ENCODE results near the gene DOCK7. TPM values are rescaled to one million over a fixed set of nuclear protein-coding genes. Genes with fewer than 3 reads are reported as not detected.
"Not testable (repeated sequence)": the region's sequence is repeated elsewhere in the genome, so short reads cannot be mapped to it uniquely, and the experiment has no call there.

The DOCK7 gene
- polyA plus RNA-seq (ENCODE audit: insufficient read length) = 33.4 TPM

DNA sequence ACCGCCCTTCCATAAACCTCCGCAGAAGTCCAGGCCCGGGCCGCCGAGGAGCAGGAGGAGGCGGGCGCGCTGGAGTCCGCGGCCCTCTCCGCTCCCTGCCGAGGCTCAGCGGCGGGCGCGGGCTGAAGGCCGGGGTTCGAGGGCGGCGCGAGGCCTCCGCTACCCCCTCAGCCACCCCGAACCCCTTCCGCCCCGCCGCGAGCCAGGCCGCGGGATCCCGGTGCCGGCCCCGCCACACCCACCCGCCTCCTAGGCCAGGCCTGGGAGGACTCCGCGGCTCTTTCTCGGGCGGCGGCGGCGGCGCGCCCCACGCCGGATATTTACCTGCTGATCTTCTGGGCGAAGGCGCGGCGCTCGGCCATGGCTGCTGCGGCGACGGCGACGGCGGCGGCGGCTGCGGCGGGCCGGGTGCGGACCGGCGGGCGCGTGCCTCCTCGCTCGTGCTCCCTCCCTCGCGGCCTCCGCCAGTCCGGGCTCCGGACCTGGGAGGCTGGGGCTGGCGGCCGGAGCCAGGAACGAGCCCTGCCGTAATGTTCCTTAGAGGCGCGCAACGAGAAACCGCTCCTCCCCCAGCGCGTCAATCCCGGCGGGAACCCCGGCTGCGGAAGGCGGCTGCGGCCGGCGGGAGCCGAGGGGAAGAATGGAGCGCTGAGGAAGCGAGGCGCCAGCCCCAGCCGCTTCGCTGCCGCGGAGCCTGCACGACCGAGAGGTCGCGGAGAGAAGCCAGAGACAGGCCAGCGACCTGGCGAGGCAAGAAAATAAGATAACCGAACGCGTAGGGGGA lies at the start of gene DOCK7:
TSS of gene DOCK7 (minus strand) at position 484 of the 784 bp plus-strand sequence. CDS start at position 362, 122 bp downstream.
- DNase-seq (ENCODE audit: low read depth) = peak; percentile 52

DNA sequence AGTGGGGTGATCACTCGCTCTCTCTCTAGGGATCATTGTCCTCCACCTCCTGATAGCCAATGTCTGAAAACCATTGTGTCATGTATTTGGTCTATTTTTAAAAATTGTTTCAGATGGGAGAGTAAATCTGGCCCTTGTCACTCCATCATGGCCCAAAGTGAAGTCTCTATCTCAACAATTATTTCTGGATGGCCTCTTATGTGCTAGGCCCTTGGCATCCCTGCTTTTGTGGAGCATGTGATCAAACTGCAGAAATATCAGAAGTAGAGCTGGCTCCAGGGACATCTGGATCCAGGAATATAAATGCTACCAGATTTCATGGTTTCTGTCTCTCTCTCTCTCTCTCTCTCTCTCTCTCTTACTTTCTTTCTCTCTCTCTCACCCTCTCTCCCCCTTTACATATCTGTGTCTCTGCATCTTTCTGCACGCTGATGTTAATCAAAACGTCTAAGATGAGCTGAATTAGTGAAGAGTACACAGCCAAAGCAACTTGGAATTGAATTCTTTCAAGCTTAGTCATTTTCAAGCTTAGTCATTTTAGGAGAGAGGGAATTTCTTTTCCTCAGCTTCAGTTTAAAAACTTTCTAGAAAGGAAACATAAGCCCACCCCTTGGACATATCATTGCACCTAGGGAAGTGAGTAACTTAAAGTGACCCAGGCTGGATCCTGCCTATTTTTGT lies 47.4 kb upstream of the DOCK7 start:
- DNase-seq (ENCODE audit: low read depth) = no peak

GRCh38 chr1:62732331-62732730 lies 44.1 kb upstream of the DOCK7 start:
- DNase-seq (ENCODE audit: low read depth) = peak; percentile 49

GRCh38 chr1:62728963-62729362 lies 40.8 kb upstream of the DOCK7 start:
- DNase-seq (ENCODE audit: low read depth) = no peak

DNA sequence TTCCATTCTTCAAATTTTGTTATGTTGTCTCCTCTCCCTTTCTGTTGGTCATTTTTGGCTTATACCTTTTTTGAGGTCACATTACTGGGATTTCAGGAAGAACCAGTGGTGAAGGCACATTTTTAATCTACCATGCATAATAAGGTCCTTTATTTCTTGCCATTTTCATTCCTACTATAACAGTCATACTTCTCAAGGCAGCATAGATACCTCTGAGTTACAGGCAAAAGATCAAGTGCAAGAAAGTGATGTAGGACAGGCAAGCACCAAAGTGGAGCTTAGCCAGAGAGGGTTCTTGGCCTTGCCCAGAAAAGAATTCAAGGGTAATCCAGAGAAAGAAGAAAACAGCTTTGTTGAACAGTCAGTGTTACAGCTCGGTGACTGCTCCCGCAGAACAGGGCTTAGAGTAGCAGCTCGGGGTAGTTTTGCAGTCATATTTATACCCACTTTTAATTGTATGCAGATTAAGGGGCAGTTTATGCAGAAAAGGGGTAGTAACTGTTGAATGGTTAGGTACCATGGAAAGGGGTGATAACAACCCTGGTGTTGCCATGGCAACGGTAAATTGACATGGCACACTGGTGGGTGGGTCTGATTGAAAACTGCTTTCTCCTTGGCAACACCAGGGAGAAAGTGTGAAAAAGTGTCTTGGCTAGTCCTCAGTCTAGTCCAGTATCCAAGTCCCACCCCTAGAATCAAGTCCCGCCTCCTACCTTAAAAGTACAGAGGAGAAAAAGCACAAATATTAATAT lies 39.6 kb upstream of the DOCK7 start:
- no peak for DNase-seq (ENCODE audit: low read depth)

GRCh38 chr1:62726011-62726442 lies 37.8 kb upstream of the DOCK7 start:
- DNase-seq (ENCODE audit: low read depth) = no peak

GRCh38 chr1:62725255-62725654 lies 37.1 kb upstream of the DOCK7 start:
- no peak for DNase-seq (ENCODE audit: low read depth)

DNA sequence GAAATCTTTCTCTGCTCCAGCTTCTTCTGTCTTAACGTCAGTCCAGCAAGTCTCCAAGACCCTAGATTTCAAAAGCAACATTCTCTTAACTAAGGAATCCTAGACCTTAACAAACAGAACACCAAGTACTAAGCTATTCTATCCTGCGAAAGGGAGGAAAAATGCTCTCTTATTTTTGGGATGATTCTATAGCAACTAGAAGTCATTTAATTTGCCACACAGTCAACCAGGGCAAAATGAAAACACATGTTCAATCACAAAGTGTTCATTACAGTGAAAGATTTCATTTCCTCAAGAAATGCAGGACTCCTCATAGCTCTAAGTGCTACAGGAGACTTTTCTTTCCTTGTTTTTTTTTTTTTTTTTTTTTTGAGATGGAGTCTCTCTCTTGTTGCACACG lies 36.2 kb upstream of the DOCK7 start:
- no peak for DNase-seq (ENCODE audit: low read depth)

DNA sequence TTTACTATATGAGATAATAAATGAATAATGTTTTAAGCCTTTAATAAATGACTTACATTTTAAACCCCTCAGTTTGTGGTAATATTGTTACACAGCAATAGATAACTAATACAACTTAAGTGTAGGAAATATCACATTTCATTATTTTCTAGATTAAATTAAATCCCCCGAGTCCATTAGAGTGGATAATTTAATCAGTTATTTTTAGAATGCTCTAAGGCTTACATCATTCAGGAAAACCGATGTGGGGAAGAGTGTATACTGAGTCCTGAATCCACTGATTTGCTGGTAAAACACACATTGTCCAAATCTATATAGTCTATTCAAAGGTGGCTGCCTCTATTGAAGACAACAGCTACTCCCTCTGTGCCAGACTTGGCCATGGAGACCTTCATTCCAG lies 35.7 kb upstream of the DOCK7 start:
- no peak for DNase-seq (ENCODE audit: low read depth)

DNA sequence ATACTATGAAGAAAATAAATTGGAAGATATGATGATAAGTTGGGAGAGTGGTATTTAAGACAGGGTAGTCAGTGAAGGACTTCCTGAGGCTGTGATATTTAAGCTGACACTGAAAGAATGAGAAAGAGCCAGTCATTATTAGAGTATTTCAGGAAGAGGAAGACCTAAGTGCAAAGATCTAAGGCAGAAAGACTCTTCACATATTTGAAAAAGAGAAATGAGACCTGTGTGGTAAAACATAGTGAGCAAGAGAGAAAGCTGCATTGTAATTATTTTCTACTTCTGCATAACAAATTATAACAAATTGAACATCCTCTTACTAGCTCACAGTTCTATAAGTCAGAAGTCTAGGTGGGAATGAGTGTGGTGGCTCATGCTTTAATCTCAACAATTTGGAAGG lies 34.6 kb upstream of the DOCK7 start:
- DNase-seq (ENCODE audit: low read depth) = no peak

- no peak for DNase-seq (ENCODE audit: low read depth)
Observed at GRCh38 chr1:62720946-62721554, 32.9 kb upstream of the DOCK7 start.

- DNase-seq (ENCODE audit: low read depth) = not testable (repeated sequence)
Observed at GRCh38 chr1:62718400-62718799, 30.2 kb upstream of the DOCK7 start.

DNA sequence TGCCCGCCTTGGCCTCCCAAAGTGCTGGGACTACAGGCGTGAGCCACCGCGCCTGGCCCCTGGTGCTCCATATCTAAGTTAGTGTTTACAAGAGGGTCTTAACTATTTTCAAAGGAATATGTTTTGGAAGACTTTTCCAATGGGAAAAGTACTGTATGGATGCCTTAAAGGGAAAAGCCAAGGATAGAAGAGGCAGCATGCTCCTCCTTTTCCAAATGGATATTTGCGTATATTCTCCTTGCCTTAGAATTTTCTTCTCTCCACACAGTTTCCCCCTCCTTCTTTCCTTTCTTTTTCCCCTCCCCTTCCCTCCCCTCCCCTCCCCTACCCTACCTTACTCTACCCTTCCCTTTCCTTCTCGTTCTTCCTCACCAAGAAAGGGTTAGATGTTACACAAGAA lies 29.3 kb upstream of the DOCK7 start:
- no peak for DNase-seq (ENCODE audit: low read depth)

DNA sequence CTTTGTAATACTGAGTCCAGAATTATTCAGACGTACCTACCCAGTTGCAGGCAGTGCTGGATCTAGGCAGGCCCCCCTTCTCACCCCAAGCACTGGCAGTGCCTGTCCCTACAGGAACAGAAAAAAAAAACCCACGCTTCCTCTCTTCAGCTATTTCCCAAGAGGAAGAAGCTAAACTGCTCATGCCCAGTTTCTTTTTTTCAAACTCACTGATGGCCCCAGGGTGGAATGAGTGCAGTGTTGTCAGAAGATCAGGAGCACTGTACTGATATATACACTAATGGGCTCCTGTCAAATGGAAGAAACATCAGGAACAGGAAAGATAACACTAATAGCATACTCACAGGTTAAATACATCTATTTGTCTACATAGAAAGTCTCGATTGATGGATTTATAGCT lies 28.2 kb upstream of the DOCK7 start:
- no peak for DNase-seq (ENCODE audit: low read depth)

DNA sequence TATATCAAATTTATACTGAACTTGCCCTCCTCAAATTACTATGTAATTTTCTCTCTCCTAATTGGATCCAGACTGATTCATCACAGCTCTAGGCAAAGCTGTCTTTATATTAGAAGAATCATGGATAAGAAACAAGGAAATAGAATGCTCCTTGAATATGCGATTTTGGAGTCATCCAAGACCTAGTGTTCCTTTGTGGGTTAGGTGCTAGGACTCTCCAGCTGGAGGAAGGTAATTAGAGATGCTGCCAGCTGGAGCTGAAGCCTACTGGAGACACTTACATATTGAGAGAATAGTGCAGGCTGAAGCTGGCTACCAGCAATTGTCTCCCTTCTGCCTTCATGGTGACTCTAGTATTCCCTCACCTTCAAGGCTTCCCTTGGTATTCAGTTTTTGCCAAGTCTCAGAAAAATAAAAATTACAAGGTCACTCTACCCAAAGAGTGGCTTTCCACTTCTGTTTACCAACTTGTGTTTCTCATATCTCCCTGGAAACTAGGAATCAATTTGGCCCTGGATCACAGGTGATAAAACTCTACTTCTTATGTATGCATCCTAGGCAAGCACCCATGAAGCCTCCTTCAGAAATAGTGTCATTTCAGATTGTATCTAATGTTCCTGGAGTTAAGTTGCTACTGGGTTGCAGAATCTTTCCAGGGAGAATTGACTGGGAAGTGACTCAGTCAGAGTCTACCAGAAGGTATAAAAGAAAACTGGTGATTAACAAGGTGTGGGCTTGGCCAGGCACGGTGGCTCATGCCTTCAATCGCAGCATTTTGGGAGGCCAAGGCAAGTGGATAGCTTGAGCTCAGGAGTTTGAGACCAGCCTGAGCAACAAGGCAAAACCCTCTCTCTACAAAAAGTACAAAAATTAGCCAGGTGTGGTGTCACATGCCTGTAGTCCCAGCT lies 24.4 kb upstream of the DOCK7 start:
- DNase-seq (ENCODE audit: low read depth) = no peak

GRCh38 chr1:62707744-62708120 lies 19.5 kb upstream of the DOCK7 start:
- DNase-seq (ENCODE audit: low read depth) = no peak

DNA sequence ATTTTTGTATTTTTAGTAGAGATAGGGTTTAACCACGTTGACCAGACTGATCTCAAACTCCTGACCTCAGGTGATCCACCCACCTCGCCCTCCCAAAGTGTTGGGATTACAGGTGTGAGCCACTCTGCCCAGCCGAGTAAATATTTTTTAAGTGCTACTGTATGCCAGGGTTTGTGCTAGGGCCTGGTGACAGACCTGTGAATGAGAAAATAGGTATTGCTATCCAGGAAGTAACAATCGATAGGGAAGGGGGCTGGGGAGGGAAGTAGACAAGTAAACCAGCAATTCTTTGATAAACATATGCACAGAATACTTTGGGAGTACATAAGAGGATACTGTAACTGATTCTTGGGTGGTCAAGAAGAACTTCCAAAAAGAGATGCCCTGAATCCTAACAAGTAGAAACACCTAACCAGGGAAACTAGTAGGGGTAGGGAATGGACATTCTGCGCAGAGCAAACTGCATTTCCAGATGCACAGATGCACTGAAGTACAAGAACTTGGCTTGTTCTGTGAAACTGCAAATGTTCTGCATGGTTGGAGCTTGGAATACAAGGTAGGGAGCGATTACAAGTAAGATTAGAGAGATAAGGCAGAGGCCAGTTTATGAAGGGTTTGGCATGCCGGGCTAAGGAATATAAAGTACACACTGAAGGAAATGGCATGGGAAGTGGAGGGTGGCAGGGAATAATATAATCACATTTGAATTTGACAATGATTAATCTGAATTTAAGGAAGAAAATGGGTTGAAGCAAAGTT lies 19.0 kb upstream of the DOCK7 start:
- DNase-seq (ENCODE audit: low read depth) = no peak

- not testable (repeated sequence) for DNase-seq (ENCODE audit: low read depth)
Observed at GRCh38 chr1:62698161-62698560, 10.0 kb upstream of the DOCK7 start.

GRCh38 chr1:62694479-62694878 lies 6.3 kb upstream of the DOCK7 start:
- DNase-seq (ENCODE audit: low read depth) = not testable (repeated sequence)

GRCh38 chr1:62693123-62693522 lies 4.9 kb upstream of the DOCK7 start:
- no peak for DNase-seq (ENCODE audit: low read depth)

All from forelimb muscle (tissue), 1 donor.